ENCODE results near the gene PTPRQ.
"Not testable (repeated sequence)": the region's sequence is repeated elsewhere in the genome, so short reads cannot be mapped to it uniquely, and the experiment has no call there.

PTPRQ gene

GRCh38 chr12:80627782-80628181, 183.7 kb downstream of the PTPRQ start:
- DNase-seq (ENCODE audit: low read depth in 2 of 2, low spot score in 1 of 2), result no peak

- DNase-seq (ENCODE audit: low read depth in 2 of 2, low spot score in 1 of 2), result no peak
Measured at GRCh38 chr12:80632835-80633234, 188.8 kb downstream of the PTPRQ start.

- no peak for DNase-seq (ENCODE audit: low read depth in 2 of 2, low spot score in 1 of 2)
Measured at GRCh38 chr12:80634903-80635302, 190.9 kb downstream of the PTPRQ start.

GRCh38 chr12:80636832-80637231, 192.8 kb downstream of the PTPRQ start:
- DNase-seq (ENCODE audit: low read depth in 2 of 2, low spot score in 1 of 2), result no peak

GRCh38 chr12:80641936-80642335, 197.9 kb downstream of the PTPRQ start:
- DNase-seq (ENCODE audit: low read depth in 2 of 2, low spot score in 1 of 2), result no peak

- no peak for DNase-seq (ENCODE audit: low read depth in 2 of 2, low spot score in 1 of 2)
Measured at GRCh38 chr12:80643961-80644360, 199.9 kb downstream of the PTPRQ start.

- no peak for DNase-seq (ENCODE audit: low read depth in 2 of 2, low spot score in 1 of 2)
Measured at GRCh38 chr12:80648881-80649280, 204.8 kb downstream of the PTPRQ start.

GRCh38 chr12:80655751-80656150, 211.7 kb downstream of the PTPRQ start:
- no peak for DNase-seq (ENCODE audit: low read depth in 2 of 2, low spot score in 1 of 2)

GRCh38 chr12:80659512-80660063, 215.6 kb downstream of the PTPRQ start:
- no peak for DNase-seq (ENCODE audit: low read depth in 2 of 2, low spot score in 1 of 2)

- no peak for DNase-seq (ENCODE audit: low read depth in 2 of 2, low spot score in 1 of 2)
Measured at GRCh38 chr12:80662586-80662985, 218.6 kb downstream of the PTPRQ start.

- no peak for DNase-seq (ENCODE audit: low read depth in 2 of 2, low spot score in 1 of 2)
Measured at GRCh38 chr12:80670214-80670613, 226.2 kb downstream of the PTPRQ start.

- not testable (repeated sequence) for DNase-seq (ENCODE audit: low read depth in 2 of 2, low spot score in 1 of 2)
Measured at GRCh38 chr12:80676042-80676636, 232.1 kb downstream of the PTPRQ start.

GRCh38 chr12:80676856-80677255, 232.8 kb downstream of the PTPRQ start:
- no peak for DNase-seq (ENCODE audit: low read depth in 2 of 2, low spot score in 1 of 2)

GRCh38 chr12:80677994-80678393, 234.0 kb downstream of the PTPRQ start:
- DNase-seq (ENCODE audit: low read depth in 2 of 2, low spot score in 1 of 2), result no peak

- no peak for DNase-seq (ENCODE audit: low read depth in 2 of 2, low spot score in 1 of 2)
Measured at GRCh38 chr12:80679346-80680131, 235.5 kb downstream of the PTPRQ start.

- DNase-seq (ENCODE audit: low read depth in 2 of 2, low spot score in 1 of 2), result no peak
Measured at GRCh38 chr12:80681287-80681686, 237.3 kb downstream of the PTPRQ start.

- DNase-seq (ENCODE audit: low read depth in 2 of 2, low spot score in 1 of 2), result no peak
Measured at GRCh38 chr12:80681786-80682185, 237.8 kb downstream of the PTPRQ start.

- no peak for DNase-seq (ENCODE audit: low read depth in 2 of 2, low spot score in 1 of 2)
Measured at GRCh38 chr12:80684077-80684495, 240.1 kb downstream of the PTPRQ start.

- no peak for DNase-seq (ENCODE audit: low read depth in 2 of 2, low spot score in 1 of 2)
Measured at GRCh38 chr12:80690090-80690489, 246.1 kb downstream of the PTPRQ start.

GRCh38 chr12:80690513-80690912, 246.5 kb downstream of the PTPRQ start:
- no peak for DNase-seq (ENCODE audit: low read depth in 2 of 2, low spot score in 1 of 2)

GRCh38 chr12:80692114-80692513, 248.1 kb downstream of the PTPRQ start:
- DNase-seq (ENCODE audit: low read depth in 2 of 2, low spot score in 1 of 2), result no peak

GRCh38 chr12:80697270-80697887, 253.3 kb downstream of the PTPRQ start:
- no peak for DNase-seq (ENCODE audit: low read depth in 2 of 2, low spot score in 1 of 2)
